DMS 273 treated with DMSO at 0.1 percent for 48 hours (cell line): ENCODE results near the gene EPHA3.
"Not testable (repeated sequence)": the region's sequence is repeated elsewhere in the genome, so short reads cannot be mapped to it uniquely, and the experiment has no call there.

Source experiments
- DNase-seq: peaks from one replicate; lab custom pipeline; 2025; lab: John Stamatoyannopoulos, UW

EPHA3 gene

GRCh38 chr3:89287902-89288508 lies 180.6 kb downstream of the EPHA3 start:
- no peak for DNase-seq

DNA sequence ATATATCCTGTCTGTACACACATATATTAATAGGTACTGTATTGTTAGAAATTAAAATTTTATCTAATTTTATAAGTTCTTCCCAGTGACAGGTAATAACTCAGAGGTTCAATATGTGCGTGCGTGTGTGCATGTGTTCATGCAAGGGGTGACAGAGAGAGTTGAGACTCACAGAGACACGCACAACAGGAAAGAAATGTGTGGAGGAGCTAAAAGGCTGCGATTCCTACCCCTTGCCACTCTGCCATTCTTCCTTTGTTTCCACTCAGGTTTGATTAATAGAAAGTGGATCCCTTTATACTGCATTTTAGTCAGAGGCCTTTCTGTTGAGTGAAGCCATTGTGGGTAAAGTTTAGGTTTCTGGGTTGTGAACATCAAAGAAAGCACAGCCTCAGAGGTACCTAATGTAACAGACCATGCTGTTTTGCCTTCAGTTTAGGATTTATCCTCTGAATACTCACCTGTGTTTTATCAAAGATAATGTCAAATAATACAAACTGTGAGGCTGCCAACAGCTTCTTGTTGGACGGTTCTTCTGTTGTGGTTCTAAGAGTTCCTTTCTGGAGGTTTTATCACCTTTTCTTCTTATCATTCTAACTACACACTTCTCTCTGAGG lies 182.3 kb downstream of the EPHA3 start:
- no peak for DNase-seq

GRCh38 chr3:89297199-89297598 lies 189.8 kb downstream of the EPHA3 start:
- no peak for DNase-seq

DNA sequence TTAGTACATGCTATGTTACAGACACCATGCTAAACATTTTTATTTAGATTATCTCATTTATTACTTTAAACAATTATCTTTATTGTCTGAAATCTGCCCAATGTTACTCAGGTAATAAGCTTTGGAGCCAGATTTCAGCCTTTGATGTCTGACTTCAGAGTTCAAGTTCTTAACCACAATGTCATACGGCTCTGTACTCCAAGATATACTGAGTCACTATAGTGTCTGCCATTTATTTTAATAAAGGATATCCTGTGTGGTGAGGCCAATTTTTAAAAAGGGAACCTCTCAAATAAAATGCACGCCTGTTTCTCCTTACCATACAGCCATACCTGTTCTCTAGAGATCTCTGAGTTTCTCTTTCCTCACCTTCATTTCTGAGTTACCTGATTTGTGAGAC lies 193.1 kb downstream of the EPHA3 start:
- no peak for DNase-seq

GRCh38 chr3:89300981-89301380 lies 193.6 kb downstream of the EPHA3 start:
- DNase-seq = no peak

DNA sequence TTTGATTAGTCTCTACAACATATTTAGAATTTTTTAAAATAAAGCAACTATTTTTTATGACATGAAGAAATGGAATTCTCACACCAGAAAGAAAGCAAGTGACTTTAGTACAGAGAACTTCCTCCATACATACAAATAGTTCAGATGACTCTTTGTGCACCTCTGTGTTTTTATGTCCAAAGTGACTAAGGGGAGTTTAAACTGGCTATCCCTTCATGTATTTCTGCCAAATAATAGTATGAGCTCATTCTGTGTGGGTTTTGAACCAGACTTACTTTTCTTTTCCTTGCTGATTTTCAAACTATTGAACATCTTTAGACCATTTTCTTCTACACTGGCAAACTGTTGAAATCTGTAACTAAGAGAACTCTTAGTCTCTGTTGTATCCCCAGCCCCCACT lies 196.3 kb downstream of the EPHA3 start:
- DNase-seq = no peak

DNA sequence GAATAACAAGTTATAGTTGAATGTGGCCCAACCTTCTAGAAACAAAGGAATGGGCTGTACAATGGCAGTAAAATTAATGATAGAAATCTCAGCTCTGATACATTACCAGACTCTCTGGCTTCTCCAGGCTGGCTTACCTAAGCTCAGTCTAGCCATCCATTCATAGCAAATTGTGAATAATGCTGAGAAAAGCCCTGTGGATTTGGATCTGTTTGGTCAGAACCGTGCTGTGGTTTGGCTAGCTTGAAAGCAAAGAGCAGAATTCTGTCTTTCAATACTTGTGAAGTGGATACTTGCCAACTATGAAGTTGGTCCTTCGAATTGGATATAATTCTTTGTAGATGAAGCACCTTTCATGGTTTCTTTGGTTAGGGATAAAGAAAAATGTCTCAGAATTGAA lies 199.1 kb downstream of the EPHA3 start:
- DNase-seq = no peak

GRCh38 chr3:89311581-89311980 lies 204.2 kb downstream of the EPHA3 start:
- DNase-seq = no peak

GRCh38 chr3:89312141-89312540 lies 204.7 kb downstream of the EPHA3 start:
- no peak for DNase-seq

DNA sequence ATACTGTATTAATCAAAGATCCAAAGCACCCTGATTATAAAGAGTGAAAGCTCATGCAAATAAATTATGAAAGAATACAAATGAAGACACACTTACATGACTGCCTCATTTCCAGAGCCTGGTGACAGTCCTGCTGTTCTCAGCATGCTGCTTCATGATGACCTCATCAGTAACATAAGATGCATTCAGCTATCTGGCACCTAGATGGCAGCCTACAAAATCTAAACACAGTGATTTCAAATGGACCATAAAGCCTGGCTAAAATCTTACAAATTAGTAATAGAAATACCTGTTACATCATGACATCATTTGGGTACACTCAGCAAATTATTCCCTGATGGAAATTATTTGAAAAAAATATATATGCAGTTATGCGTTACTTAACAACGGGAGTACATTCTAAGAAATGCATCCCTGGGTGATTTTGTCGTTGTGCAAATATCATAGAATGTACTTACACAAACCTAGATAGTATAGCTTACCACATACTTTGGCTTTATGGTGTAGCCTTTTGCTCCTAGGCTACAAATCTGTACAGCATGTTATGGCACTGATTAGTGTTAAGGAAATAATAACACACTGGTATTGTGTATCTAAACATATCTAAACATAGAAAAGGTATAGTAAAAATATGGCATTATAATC lies 207.2 kb downstream of the EPHA3 start:
- peak; percentile 31 for DNase-seq

DNA sequence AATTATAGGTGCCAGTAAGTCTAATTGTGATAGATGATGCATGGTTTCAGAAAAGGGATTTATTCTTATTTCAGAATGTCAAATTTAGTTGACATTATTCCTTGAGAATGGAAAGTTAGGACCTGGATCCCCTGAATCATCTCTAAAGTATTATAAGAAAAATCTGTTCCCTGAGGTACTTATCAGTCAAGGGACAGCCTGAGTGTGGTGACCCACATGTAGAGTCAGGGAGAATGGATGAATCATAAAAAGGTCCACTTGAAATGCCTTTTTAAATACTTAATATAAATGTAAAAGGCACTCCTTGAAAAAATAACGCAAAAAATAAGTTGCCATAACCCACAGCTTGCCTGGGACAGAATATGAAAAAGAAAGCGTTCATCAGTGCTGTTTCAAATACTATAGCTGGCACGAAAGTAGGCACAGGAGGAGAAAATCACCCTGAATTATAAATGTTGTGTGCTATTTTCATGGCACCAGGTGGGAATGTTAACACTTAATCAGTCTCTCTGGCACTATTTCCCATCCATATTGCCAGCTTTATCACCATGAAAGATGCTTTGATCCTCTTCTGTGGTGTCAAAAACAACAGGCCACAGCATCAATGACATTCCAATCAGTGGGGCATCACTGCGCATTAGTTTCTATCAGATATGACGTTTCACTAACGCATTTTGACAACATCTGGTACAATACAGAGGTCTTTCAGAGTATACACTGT lies 208.5 kb downstream of the EPHA3 start:
- DNase-seq = no peak

- DNase-seq = no peak
These were observed 212.8 kb downstream of the EPHA3 start for GRCh38 chr3:89320186-89320585.

DNA sequence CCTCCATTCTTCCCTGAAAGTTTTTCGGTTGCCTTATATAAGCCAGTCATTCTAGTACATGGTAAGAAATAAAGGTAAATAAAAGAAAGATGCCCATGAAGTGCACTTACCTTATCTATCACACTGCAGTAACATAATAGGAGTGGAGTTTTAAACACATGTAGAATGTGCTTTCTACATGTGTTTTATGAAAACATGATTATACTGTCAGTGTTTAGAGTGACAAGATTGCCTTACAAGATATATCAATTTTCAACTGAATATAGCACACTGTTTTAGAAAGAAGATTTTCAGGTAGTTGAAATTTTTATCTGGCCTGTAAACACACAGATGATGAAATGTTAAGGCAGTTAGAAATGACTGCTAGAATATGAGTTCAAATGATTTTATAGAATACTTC lies 219.6 kb downstream of the EPHA3 start:
- DNase-seq = no peak

DNA sequence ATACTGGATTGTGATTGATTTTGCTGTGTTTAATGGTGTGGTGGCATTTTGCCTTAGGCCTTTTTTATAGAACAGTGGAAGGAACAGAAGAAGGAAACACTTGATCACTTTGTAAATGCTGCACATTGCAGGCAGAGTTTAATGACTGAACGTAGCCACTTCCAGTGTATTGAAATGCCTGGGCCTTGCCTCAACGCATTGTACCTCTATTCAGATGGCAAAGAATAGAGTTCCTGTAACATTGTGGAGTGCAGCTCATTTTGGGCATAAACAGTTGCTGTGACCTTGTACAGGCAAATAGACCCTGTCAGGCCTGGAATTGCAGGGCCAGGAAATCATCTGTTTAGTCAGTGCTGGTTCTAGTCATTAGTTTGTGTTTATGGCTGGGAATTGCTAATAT lies 225.0 kb downstream of the EPHA3 start:
- no peak for DNase-seq

- no peak for DNase-seq
These were observed 225.4 kb downstream of the EPHA3 start for GRCh38 chr3:89332793-89333192.

GRCh38 chr3:89335693-89336092 lies 228.3 kb downstream of the EPHA3 start:
- no peak for DNase-seq

DNA sequence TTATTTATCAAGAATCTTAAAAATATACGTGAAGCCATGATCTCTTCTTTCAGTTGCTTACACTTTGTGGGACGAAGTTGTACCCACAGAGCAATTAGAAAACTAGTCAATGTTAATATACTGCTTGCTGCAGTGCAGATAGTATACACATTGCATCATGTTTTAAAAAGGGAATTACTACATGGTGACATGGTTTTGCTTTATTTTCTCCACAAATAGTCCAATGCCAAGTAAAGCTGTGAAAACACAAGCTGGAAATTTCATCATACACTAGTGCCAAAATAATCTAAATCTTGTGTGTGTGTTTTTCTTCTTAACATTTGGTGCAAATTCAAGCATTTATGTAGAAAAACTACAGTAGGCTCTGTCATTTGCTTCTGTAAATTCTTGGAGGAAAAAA lies 233.0 kb downstream of the EPHA3 start:
- DNase-seq = no peak

DNA sequence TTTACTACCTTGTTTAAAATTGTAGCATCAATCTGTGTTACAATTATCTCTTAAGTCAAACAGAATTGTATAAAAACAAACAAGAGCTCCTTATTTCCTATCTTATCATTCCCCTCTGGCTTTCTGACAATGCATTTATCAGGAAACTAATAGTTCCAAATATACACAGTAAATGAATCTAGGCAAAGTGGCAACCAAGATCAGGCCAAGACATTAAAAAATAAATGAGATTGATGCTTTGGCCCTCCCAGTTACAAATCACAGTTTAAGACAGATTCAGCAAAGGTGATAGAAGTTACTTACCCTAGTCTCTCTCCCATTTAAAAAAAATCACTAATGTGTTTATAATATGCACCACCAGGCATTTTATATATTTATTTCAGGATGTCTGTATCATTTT lies 236.7 kb downstream of the EPHA3 start:
- no peak for DNase-seq

GRCh38 chr3:89350935-89351334 lies 243.5 kb downstream of the EPHA3 start:
- not testable (repeated sequence) for DNase-seq

DNA sequence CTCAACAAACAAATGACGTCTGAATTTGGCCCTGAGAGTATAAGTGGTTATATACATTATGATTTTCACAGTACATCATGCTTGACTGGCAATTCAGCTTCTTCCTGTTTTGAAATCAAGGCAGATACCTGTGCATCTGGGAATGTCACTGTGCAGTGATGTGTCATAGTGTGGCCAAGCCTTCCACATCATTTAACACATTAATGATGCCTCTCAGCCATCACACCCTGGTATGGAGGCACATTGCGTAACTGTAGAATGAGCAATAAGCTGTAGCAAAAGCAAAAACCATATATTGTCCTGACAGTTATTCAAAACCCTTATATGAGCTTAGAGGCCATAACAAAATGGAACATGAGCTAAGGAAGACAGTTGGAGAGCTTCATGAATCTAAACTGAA lies 246.0 kb downstream of the EPHA3 start:
- DNase-seq = no peak

GRCh38 chr3:89358281-89358680 lies 250.9 kb downstream of the EPHA3 start:
- no peak for DNase-seq

DNA sequence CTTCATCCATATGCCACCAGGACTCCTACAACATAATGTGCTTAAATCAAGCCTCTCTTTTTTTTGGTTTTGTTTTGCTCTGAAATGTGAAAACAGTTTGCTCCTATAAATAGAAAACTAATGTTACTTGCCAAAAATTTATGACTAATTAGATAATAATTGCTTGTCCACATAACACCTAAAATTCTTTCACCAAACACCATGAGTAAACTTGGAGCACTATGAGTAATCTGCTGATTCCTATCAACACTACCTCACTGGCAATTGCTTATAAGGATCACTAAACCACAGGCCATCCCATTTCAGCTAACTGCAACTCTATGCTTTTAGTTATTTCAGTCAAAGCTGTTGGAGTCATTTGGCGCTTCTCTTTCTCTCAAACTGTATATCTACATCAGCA lies 252.7 kb downstream of the EPHA3 start:
- no peak for DNase-seq

- DNase-seq = no peak
These were observed 255.1 kb downstream of the EPHA3 start for GRCh38 chr3:89362496-89362895.
